Glomerular endothelial cell (primary cell): ENCODE data around the gene GAK. TPM values are rescaled to one million over a fixed set of nuclear protein-coding genes. Genes with fewer than 3 reads are reported as not detected.
"Not testable (repeated sequence)": the region's sequence is repeated elsewhere in the genome, so short reads cannot be mapped to it uniquely, and the experiment has no call there.

ENCODE experiments used
- DNase-seq: peaks from one replicate; pipeline ENCODE4 v3.0.0-alpha.2; 2011; ENCODE audit warnings: low read depth, low spot score; ENCODE audit errors: extremely low read depth
- total RNA-seq: library from RNA; depleted of rRNA; stranded (reverse); fragments of >200 nt; gene quantifications from 2 replicates; pipeline ENCODE4 v1.2.3, GENCODE V29; 2015

The GAK gene
- total RNA-seq, 1 donor from 2014 or later, result 176 TPM

GRCh38 chr4:929096-929765, 2.9 kb downstream of the GAK start:
- no peak for DNase-seq

- not testable (repeated sequence) for DNase-seq
Measured at GRCh38 chr4:927566-927965, 4.5 kb downstream of the GAK start.

- DNase-seq, result no peak
Measured at GRCh38 chr4:926538-926937, 5.6 kb downstream of the GAK start.

GRCh38 chr4:925771-926500, 6.2 kb downstream of the GAK start:
- no peak for DNase-seq

- no peak for DNase-seq
Measured at GRCh38 chr4:925171-925570, 6.9 kb downstream of the GAK start.

- DNase-seq, result no peak
Measured at GRCh38 chr4:924107-925096, 7.7 kb downstream of the GAK start.

- no peak for DNase-seq
Measured at GRCh38 chr4:921830-922331, 10.2 kb downstream of the GAK start.

- DNase-seq, result not testable (repeated sequence)
Measured at GRCh38 chr4:919004-919680, 13.0 kb downstream of the GAK start.

GRCh38 chr4:918591-918990, 13.5 kb downstream of the GAK start:
- not testable (repeated sequence) for DNase-seq

GRCh38 chr4:917992-918391, 14.1 kb downstream of the GAK start:
- DNase-seq, result no peak

GRCh38 chr4:917466-917865, 14.7 kb downstream of the GAK start:
- no peak for DNase-seq

GRCh38 chr4:915595-915994, 16.5 kb downstream of the GAK start:
- DNase-seq, result no peak

- DNase-seq, result no peak
Measured at GRCh38 chr4:915041-915474, 17.1 kb downstream of the GAK start.

- DNase-seq, result no peak
Measured at GRCh38 chr4:914531-914930, 17.6 kb downstream of the GAK start.

GRCh38 chr4:913280-913618, 18.9 kb downstream of the GAK start:
- no peak for DNase-seq

GRCh38 chr4:912548-913279, 19.4 kb downstream of the GAK start:
- DNase-seq, result no peak

- DNase-seq, result no peak
Measured at GRCh38 chr4:911871-912490, 20.1 kb downstream of the GAK start.

GRCh38 chr4:911221-911751, 20.8 kb downstream of the GAK start:
- no peak for DNase-seq
